ENCODE measurements around the gene IQGAP1. TPM values are rescaled to one million over a fixed set of nuclear protein-coding genes. Genes with fewer than 3 reads are reported as not detected.

The IQGAP1 gene
- total and polyA plus RNA-seq, 2 of the 4 experiments (the other 2 are of a cell fraction): 87.5 to 207 TPM

GRCh38 chr15:90393040-90393439 is 5.0 kb downstream of the IQGAP1 start:
- Histone ChIP-seq H4K20me1 (ENCODE audit: insufficient read depth, low read length) (peaks cover 66% of the 10 kb centered on the region), H3K79me1 (ENCODE audit: low read depth in 1 of 2, low read length in 2 of 2) (peaks cover 15 to 67% of the 10 kb centered on the region in 2 experiments), H3K27ac (ENCODE audit: insufficient read depth, low read length) (no peak overlapping the region), H3K23ac (ENCODE audit: low read depth, low read length) (no peak overlapping the region), H3K18ac (ENCODE audit: low read depth, low read length) (no peak overlapping the region), H3K9me3 (ENCODE audit: control insufficient read depth, insufficient read depth, low read length) (no peaks in the 10 kb centered on the region), H3K4me1 (ENCODE audit: control insufficient read depth, insufficient read depth, low read length) (peaks cover 5% of the 10 kb centered on the region), H2AFZ (replicated peaks; ENCODE audit: low read length, poor library complexity) (no peak overlapping the region), H4K5ac (ENCODE audit: low read depth, low read length) (no peak overlapping the region), H3K36me3 (ENCODE audit: control insufficient read depth, insufficient read depth, low read length) (peaks cover 13% of the 10 kb centered on the region), H4K91ac (ENCODE audit: insufficient read depth, low read depth, low read length) (no peak overlapping the region), H2BK20ac (ENCODE audit: low read depth, low read length) (no peak overlapping the region), H3K27me3 (ENCODE audit: control insufficient read depth, insufficient read depth, low read length) (no peaks in the 10 kb centered on the region), H3K4ac (ENCODE audit: low read depth, low read length) (no peak overlapping the region), H3K9me1 (ENCODE audit: insufficient read depth, low read length) (peaks cover 15% of the 10 kb centered on the region), H3K9ac (ENCODE audit: low read depth, low read length) (no peak overlapping the region), H3K4me3 (ENCODE audit: insufficient read depth, low read depth, low read length) (no peak overlapping the region), H3K56ac (ENCODE audit: extremely low read depth, insufficient read depth, low read length) (no peak overlapping the region), H3K14ac (replicated peaks; ENCODE audit: low read depth, low read length) (no peak overlapping the region), H2BK15ac (ENCODE audit: low read depth, low read length) (no peak overlapping the region), H2AK9ac (replicated peaks; ENCODE audit: low read depth, low read length, poor library complexity) (no peak overlapping the region), H4K8ac (ENCODE audit: low read depth in 2 of 2, low read length in 2 of 2) (no peak overlapping the region), H2AK5ac (ENCODE audit: low read depth, low read length) (no peak overlapping the region), H3K4me2 (ENCODE audit: low read depth, low read length) (no peak overlapping the region), H2BK120ac (ENCODE audit: low read depth, low read length) (no peak overlapping the region), H2BK5ac (ENCODE audit: low read depth, low read length, poor library complexity, severe bottlenecking) (no peak overlapping the region)
- dilution Hi-C loops (cut with HindIII; ENCODE audit: low sequenced_read_pairs, unreplicated experiment): no loop called here
- in situ Hi-C loops (cut with MboI; ENCODE audit: low sequenced_read_pairs): no loop called here
- WGBS, 2 experiments (ENCODE audit: extremely low coverage in 2 of 2, insufficient read length in 1 of 2): no CpG with 5 or more reads among the region's 1 CpG
- intact Hi-C loops (cut with micrococcal nuclease): no loop called here
- BruUV-seq (replicated peaks): no TSS peak
- POLR2A ChIA-PET (ENCODE audit: unreplicated experiment): no interaction called here
- ATAC-seq (ENCODE audit: low read depth) (no peak), DNase-seq (no peak)
- CTCF ChIA-PET: no interaction called here
- no peak for TF ChIP-seq MAZ (IDR thresholded peaks at IDR 0.05; ENCODE audit: borderline replicate concordance, low read depth, low read length)
- TF ChIP-seq, protein P1, sequence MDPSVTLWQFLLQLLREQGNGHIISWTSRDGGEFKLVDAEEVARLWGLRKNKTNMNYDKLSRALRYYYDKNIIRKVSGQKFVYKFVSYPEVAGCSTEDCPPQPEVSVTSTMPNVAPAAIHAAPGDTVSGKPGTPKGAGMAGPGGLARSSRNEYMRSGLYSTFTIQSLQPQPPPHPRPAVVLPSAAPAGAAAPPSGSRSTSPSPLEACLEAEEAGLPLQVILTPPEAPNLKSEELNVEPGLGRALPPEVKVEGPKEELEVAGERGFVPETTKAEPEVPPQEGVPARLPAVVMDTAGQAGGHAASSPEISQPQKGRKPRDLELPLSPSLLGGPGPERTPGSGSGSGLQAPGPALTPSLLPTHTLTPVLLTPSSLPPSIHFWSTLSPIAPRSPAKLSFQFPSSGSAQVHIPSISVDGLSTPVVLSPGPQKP (IDR thresholded peaks at IDR 0.05; ENCODE audit: borderline replicate concordance, low read depth, low read length): no peak
